ENCODE results near the gene GANAB. TPM values are rescaled to one million over a fixed set of nuclear protein-coding genes. Genes with fewer than 3 reads are reported as not detected.
A peak's percentile ranks its signal among the peaks of the same experiment; 100 is the strongest.

GANAB gene
- total and polyA plus RNA-seq, 8 donors = 270 to 341 (median 312) TPM

DNA sequence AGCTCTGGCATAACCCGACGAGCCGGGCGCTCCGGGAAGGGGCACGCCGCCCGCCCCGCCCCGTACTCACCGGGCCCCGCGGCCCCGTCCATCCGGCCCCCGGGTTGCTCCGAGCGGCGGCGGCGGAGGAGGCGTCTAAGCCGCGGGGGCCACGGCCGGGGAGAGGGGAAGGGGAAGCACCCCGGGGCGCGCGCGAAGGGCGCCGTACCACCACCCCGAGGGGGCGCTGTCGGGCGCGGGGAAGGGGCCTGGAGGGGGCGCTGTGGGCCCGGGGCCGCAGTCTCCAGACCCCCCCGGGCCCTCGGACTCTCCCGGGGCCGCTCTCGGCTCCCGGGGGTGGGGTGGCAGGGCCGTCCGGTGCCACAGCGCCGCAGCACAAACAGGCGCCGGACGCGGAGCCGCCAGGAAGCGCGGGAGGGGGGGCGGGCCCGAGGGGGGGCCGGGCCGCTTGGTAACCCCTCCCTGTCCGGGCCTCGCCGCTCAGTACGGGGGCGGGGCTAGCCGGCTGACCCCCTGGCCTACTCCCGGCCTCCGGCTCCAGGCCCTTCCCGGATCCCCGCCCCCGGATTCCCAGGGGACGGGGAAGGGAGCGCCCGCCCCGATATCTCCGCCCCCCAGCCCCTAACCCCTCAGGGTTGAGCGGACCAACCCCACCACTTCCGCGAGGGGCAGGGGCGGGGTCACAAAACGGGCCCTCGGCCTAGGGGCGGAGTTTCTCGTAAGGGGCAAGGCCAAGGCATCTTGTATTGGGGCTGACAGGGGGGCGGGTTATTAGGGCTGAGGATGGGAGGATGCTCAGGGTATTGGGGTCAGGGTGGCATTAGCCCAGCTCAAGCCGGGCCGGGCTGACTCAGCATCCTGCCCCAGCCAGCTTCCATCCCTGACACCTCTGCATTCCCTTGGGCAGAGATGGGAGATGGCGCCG, 33.8 kb downstream of the GANAB start, which contains the start of the genes EML3 and ROM1:
Gene EML3, minus strand, starts transcription at position 410 of the 925 bp plus-strand sequence. Its CDS starts 318 bp downstream, at position 92.
Gene ROM1, plus strand, starts transcription at position 892 of the 925 bp plus-strand sequence. Its CDS starts 25 bp downstream, at position 917.
- TF ChIP-seq CTCF (IDR thresholded peaks at IDR 0.05) = peak; percentile 90 to 97
- DNase-seq = peak; percentile 68 to 96 (median 89)
- peaks cover 0 to 61% of the 10 kb centered on the region in 2 donors for H3K36me3 ChIP-seq

DNA sequence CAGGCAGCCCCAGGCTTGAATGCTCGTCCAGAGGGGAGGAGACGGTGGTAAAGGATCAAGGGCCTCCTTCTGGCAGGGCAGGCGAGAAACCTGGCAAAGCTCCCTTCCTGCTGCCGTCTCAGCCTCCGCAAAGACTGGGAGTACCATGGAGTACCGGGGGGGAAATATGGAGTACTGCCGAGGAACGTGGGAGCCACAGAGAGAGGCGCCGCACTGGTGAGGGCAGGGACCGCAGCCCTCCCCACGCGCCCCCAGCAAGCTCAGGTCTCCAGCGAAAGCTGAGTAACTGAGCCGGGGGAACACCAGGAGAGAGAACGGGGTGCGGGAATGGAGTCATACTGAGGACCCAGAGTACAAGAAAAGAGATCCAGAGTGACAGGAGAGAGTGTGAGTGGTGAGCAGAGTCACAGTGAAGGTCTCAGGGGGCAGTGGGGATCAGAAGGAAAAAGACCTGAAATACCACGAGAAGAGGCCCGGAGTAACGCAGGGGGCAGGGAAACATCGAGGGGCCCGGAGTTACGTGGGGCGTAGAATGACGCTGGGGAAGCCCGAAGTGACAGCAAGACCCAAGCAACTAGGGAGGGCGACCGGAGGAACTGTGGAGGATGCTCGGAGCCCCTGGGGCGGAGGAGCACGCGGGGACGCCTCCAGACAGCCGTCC, 34.6 kb downstream of the GANAB start:
- intact Hi-C loops (cut with DNase I) = no loop called here

More for the DNA sequence above, 33.8 kb downstream of the GANAB start, which contains the start of the genes EML3 and ROM1:
- peak within 1 kb of the TSS; percentile 95 to 96 for H3K27ac ChIP-seq
- peak; percentile 86 for ATAC-seq
- no peaks in the 10 kb centered on the region for H3K9me3 ChIP-seq
- H3K4me3 ChIP-seq = peak within 1 kb of the TSS; percentile 79 to 88
- H3K4me1 ChIP-seq = peaks cover 11 to 55% of the 10 kb centered on the region in 2 donors
- H3K27me3 ChIP-seq = no peaks in the 10 kb centered on the region
- intact Hi-C loops (cut with DNase I) = no loop called here

GRCh38 chr11:62610814-62611704, 35.4 kb downstream of the GANAB start:
- ATAC-seq (no peak), DNase-seq (no peak)
- Histone ChIP-seq H3K27ac (peak overlapping the region; percentile 95 to 96), H3K4me1 (peaks cover 11 to 60% of the 10 kb centered on the region in 2 donors), H3K36me3 (peaks cover 0 to 61% of the 10 kb centered on the region in 2 donors), H3K9me3 (no peaks in the 10 kb centered on the region), H3K27me3 (no peaks in the 10 kb centered on the region), H3K4me3 (peak overlapping the region; percentile 79 to 88)
- intact Hi-C loops (cut with DNase I) = no loop called here
- no peak for TF ChIP-seq CTCF (IDR thresholded peaks at IDR 0.05)

More for the DNA sequence above, 34.6 kb downstream of the GANAB start:
- Histone ChIP-seq H3K4me3 (peak overlapping the region; percentile 79 to 88), H3K27ac (peak overlapping the region; percentile 95 to 96), H3K9me3 (no peaks in the 10 kb centered on the region), H3K4me1 (peaks cover 11 to 60% of the 10 kb centered on the region in 2 donors), H3K27me3 (no peaks in the 10 kb centered on the region), H3K36me3 (peaks cover 0 to 62% of the 10 kb centered on the region in 2 donors)
- ATAC-seq (peak; percentile 44), DNase-seq (peak in 3 of 4 donors; percentile 59 to 82 (median 71))
- TF ChIP-seq CTCF (IDR thresholded peaks at IDR 0.05) = no peak

DNA sequence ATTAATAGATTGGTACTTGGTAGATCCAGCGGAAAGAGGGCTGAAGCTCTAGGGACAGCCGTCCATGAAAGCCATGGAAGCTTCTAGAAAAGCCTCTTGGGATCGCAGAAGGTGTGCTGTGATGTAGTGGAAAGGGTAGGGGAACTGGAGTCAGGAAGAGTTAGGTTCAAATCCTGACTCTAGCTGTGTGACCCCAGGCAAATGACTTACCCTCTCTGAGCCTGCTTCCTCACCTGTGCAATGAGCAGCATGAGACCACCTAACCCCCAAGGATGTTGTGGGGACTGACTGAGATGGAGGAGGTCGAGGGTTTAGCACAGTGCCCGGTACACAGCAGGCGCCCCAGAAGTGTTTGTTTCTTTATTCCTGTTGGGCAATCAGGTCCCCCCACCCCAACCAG, 36.0 kb downstream of the GANAB start:
- no peak for ATAC-seq
- TF ChIP-seq CTCF (IDR thresholded peaks at IDR 0.05) = no peak
- H3K4me1 ChIP-seq = peaks cover 11 to 60% of the 10 kb centered on the region in 2 donors
- DNase-seq = no peak
- no peaks in the 10 kb centered on the region for H3K9me3 ChIP-seq
- H3K4me3 ChIP-seq = no peak overlapping the region
- intact Hi-C loops (cut with DNase I) = no loop called here
- no peak overlapping the region for H3K27ac ChIP-seq
- peaks cover 0 to 61% of the 10 kb centered on the region in 2 donors for H3K36me3 ChIP-seq
- H3K27me3 ChIP-seq = no peaks in the 10 kb centered on the region

All from left lung (tissue), 10 donors.